Smooth muscle cell of the coronary artery (primary cell): ENCODE data around the gene SLC4A5. TPM values are rescaled to one million over a fixed set of nuclear protein-coding genes. Genes with fewer than 3 reads are reported as not detected.

Experiments used
- total RNA-seq: library from RNA; depleted of rRNA; stranded (reverse); fragments of >200 nt; gene quantifications from 2 replicates; pipeline ENCODE4 v1.2.3, GENCODE V29; 2014; ENCODE audit warnings: low replicate concordance

SLC4A5 gene
- 0.08 TPM in 1 of 2 replicates, not detected in the other for total RNA-seq

DNA sequence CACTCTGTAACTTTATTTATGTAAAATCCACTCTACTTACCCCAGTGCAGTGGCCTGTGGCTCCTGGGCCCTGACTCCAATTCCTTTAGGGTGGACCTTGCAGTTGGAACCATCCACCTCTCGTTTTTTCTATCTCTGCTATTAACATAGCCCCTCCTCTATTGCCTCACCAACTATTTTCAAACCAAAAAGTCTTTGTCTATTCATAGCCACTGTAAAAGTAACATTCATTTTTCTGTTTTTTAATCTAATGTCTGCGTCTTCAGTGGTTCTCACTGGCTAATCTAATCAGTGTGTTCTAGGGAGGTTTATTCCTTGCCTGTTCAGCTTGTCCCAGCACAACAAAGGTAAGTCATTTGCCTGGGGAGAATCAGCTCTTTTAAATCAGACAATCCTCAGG is at the start of gene SLC4A5:
TSS of gene SLC4A5 (minus strand) at position 101 of the 400 bp plus-strand sequence. CDS start 28,393 bp downstream, outside the sequence.

DNA sequence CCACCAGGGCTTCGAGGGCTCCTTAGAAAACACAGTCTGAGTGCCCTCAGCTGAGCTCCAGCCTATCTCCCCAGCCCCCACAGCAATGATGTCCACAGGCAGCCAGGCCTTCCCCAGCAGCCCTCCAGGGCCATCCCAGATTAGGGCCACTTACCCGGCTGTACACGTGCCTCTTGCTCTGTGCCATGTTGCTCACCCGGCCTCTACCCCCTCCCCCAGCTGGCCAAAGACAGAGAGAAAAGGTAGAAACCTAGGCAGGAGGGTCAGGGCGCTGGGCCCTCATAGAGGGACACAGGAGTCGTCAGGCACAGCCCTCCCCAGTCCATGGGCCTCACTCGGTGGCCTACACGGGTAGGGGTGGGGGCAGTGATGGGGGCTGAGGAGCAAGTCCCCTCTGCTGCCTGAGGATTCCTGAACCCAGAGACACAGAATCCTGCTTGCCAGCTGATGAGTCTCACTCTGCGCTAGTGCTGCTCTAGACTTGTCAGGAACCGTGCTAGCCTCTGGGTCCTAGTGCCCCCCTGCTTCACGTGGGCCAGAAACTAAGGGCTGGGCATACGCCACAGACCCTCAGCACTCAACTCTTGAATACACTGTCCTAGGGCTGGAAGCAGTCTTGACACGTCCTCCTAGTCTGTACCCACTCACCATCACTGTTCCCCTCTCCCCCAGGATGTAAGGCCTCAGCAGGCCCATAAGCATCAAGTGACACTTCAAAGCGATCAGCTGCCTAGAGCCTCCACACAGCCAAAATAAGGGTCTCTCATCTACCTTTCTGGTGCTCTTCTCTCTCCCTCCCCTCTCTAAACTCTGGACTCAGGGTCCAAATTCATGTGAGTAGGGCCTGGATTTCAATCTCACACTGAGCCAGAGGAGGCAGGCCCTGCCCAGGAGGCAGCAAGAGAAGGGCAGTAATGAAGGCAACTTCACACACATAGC is 36.9 kb upstream of the SLC4A5 start, which contains the start of gene DCTN1:
TSS of gene DCTN1 (minus strand) at position 461 of the 939 bp plus-strand sequence. CDS start at position 187, 274 bp downstream.

GRCh38 chr2:74198461-74199274 is 144.5 kb downstream of the SLC4A5 start, which contains the start of gene MTHFD2:
Gene MTHFD2 (plus strand): TSS chr2:74198615. CDS start chr2:74198642, 27 bp downstream.

DNA sequence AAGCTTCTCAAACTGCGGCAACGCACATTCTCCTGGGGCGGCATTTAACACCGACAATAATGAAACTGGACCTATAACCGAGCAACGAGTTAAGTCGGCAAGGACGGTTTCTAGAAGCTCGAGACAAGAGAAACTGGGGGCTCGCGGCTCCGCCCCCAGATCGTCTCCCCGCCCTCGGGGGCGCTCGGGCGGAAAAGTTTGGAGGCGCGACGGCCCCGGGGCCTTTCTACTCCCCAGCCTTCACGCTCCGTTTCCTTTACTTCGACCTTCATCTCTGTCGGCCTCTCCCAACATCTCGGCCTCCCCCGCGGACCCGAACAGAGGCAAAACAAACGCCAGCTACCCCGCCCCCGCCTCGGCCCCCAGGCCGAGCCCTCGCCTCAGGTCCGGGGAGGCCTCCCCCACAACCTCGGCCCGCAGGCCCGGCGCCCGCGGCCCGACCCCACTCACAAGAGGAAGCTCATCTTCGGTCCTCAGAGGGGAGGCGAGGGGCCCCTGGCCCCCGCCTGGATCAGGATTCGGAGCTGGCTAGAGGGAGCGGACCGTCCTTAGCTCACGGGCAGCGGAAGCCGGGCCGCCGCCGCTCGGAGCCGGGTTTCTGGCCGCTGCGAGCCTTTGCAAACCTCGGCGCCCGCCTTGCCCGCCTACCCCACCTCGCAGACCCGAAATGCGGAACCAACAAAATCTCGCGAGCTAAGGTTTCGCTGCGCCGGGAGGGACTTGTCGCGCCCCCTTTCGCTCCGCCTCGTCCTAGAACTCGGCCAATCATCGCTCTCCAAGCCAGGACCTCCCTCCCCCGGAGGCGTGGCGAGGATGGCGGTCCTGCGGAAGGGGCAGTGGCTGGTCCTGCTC is 164.8 kb downstream of the SLC4A5 start, which contains the start of gene MOB1A:
TSS of gene MOB1A (minus strand) at position 669 of the 852 bp plus-strand sequence. CDS start at position 464, 205 bp downstream.

Other genes starting within 250 kb of the SLC4A5 start
- gene BOLA3, start 195.5 kb downstream of the SLC4A5 start, total RNA-seq: 7.5 and 24.2 TPM in 2 replicates
- gene MOB1A, start 164.5 kb downstream of the SLC4A5 start, total RNA-seq: 35.5 and 53.9 TPM in 2 replicates
- 67.0 and 313 TPM in 2 replicates for gene MTHFD2, start 144.8 kb downstream of the SLC4A5 start, total RNA-seq
- 180 and 332 TPM in 2 replicates for gene DCTN1, start 36.9 kb upstream of the SLC4A5 start, total RNA-seq
- 0.59 and 0.98 TPM in 2 replicates for gene C2orf81, start 78.2 kb upstream of the SLC4A5 start, total RNA-seq
- 31.8 and 40.5 TPM in 2 replicates for gene WDR54, start 78.3 kb upstream of the SLC4A5 start, total RNA-seq
- gene RTKN, start 98.5 kb upstream of the SLC4A5 start, total RNA-seq: 11.0 and 16.5 TPM in 2 replicates
- gene INO80B, start 111.7 kb upstream of the SLC4A5 start, total RNA-seq: 9.2 and 41.0 TPM in 2 replicates
- gene WBP1, start 115.0 kb upstream of the SLC4A5 start, total RNA-seq: 68.7 and 75.7 TPM in 2 replicates
- 42.6 and 54.5 TPM in 2 replicates for gene MOGS, start 122.0 kb upstream of the SLC4A5 start, total RNA-seq
- 54.0 and 95.4 TPM in 2 replicates for gene MRPL53, start 129.3 kb upstream of the SLC4A5 start, total RNA-seq
- 14.8 and 20.5 TPM in 2 replicates for gene CCDC142, start 139.6 kb upstream of the SLC4A5 start, total RNA-seq
- 7.8 and 8.2 TPM in 2 replicates for gene TTC31, start 139.7 kb upstream of the SLC4A5 start, total RNA-seq
- 0.30 and 0.94 TPM in 2 replicates for gene LBX2, start 156.2 kb upstream of the SLC4A5 start, total RNA-seq
- 21.1 and 36.6 TPM in 2 replicates for gene PCGF1, start 164.3 kb upstream of the SLC4A5 start, total RNA-seq
- gene TLX2, start 171.0 kb upstream of the SLC4A5 start, total RNA-seq: not detected in 2 replicates
- not detected in 2 replicates for gene DQX1, start 182.8 kb upstream of the SLC4A5 start, total RNA-seq
- 78.0 and 99.1 TPM in 2 replicates for gene AUP1, start 186.3 kb upstream of the SLC4A5 start, total RNA-seq
- 41.3 and 60.8 TPM in 2 replicates for gene HTRA2, start 186.5 kb upstream of the SLC4A5 start, total RNA-seq
- gene LOXL3, start 210.5 kb upstream of the SLC4A5 start, total RNA-seq: 25.5 and 62.8 TPM in 2 replicates
- 21.3 and 32.8 TPM in 2 replicates for gene DOK1, start 211.3 kb upstream of the SLC4A5 start, total RNA-seq